Measurements from ENCODE around the gene POLDIP2. TPM values are rescaled to one million over a fixed set of nuclear protein-coding genes. Genes with fewer than 3 reads are reported as not detected.

The POLDIP2 gene
- total and polyA plus RNA-seq, 10 of the 15 experiments (the other 5 are each of a cell fraction or from before 2014, with no cell fraction given), result 22.8 to 196 (median 121) TPM

- intact Hi-C loops (cut with micrococcal nuclease; ENCODE audit: unreplicated experiment), result no loop called here
- H3K9me3 ChIP-seq (replicated peaks; ENCODE audit: control insufficient read depth, insufficient read depth, low read length), result no peaks in the 10 kb centered on the region
- no peak overlapping the region for H2AFZ ChIP-seq (ENCODE audit: control insufficient read depth, low read depth, low read length)
- ATAC-seq, result no peak; the same call in 2 of the 3 replicates
- no peaks in the 10 kb centered on the region for H3K27me3 ChIP-seq (replicated peaks in 1 of 2; ENCODE audit: control insufficient read depth in 2 of 2, insufficient read depth in 2 of 2, low read length in 1 of 2)
- H3K4me1 ChIP-seq (ENCODE audit: control insufficient read depth, insufficient read depth, low read length), result no peaks in the 10 kb centered on the region
- POLR2A ChIA-PET, result interaction anchor here (0.6 kb wide), 1 partner anchor 9 kb away, joined by 3 read pairs; no protein-coding TSS in a partner anchor
- H3K9ac ChIP-seq (ENCODE audit: control insufficient read depth, insufficient read depth, low read length), result no peak overlapping the region
- H3K36me3 ChIP-seq (ENCODE audit: control insufficient read depth in 2 of 2, insufficient read depth in 2 of 2, low read length in 1 of 2), result peaks cover 16 to 27% of the 10 kb centered on the region in 2 experiments
- DNase-seq (ENCODE audit: low read depth, low spot score), result no peak
- SMC1A ChIA-PET (ENCODE audit: uncharacterized antibody, unreplicated experiment), result interaction anchor here (0.5 kb wide), 1 partner anchor 280 kb away, joined by 4 read pairs; no protein-coding TSS in a partner anchor
- H3K27ac ChIP-seq (ENCODE audit: control insufficient read depth, insufficient read depth), result no peak overlapping the region
- no peaks in the 10 kb centered on the region for H4K20me1 ChIP-seq (ENCODE audit: control insufficient read depth, insufficient read depth)
- H3K4me2 ChIP-seq (ENCODE audit: control insufficient read depth, insufficient read depth), result no peak overlapping the region
- WGBS (ENCODE audit: insufficient coverage, insufficient replicate concordance, low lambda C conversion rate, missing lambda C conversion rate), result 92% methylated on average over 9 of the region's 9 CpGs
- H3K79me2 ChIP-seq (ENCODE audit: control insufficient read depth, insufficient read depth, low read length), result no peaks in the 10 kb centered on the region
- no TSS peak for BruUV-seq (replicated peaks)
- FAIRE-seq, result no peak
- TF ChIP-seq NRF1 (conservative IDR thresholded peaks at IDR 0.05; ENCODE audit: low read depth, low read length), result no peak
- RAD21 ChIA-PET (ENCODE audit: unreplicated experiment), result no interaction called here
- in situ Hi-C loops (cut with MboI), result loop anchor here (5.0 kb wide), 1 partner anchor 52 kb away; no protein-coding TSS in a partner anchor
- CTCF ChIA-PET, result no interaction called here
- no peak overlapping the region for H3K4me3 ChIP-seq
Observed at GRCh38 chr17:28344011-28344410, 13.3 kb downstream of the POLDIP2 start.

- no peaks in the 10 kb centered on the region for H3K9me3 ChIP-seq (replicated peaks; ENCODE audit: control insufficient read depth, insufficient read depth, low read length)
- DNase-seq (ENCODE audit: low read depth, low spot score) (no peak), FAIRE-seq (no peak), ATAC-seq (no peak; the same call in 2 of the 3 replicates)
- intact Hi-C loops (cut with micrococcal nuclease; ENCODE audit: unreplicated experiment), result no loop called here
- H3K27ac ChIP-seq (ENCODE audit: control insufficient read depth, insufficient read depth), result no peak overlapping the region
- H3K4me1 ChIP-seq (ENCODE audit: control insufficient read depth, insufficient read depth, low read length), result no peaks in the 10 kb centered on the region
- in situ Hi-C loops (cut with MboI), result loop anchor here (5.0 kb wide), 1 partner anchor 51 kb away; no protein-coding TSS in a partner anchor
- no peak overlapping the region for H3K9ac ChIP-seq (ENCODE audit: control insufficient read depth, insufficient read depth, low read length)
- H3K4me2 ChIP-seq (ENCODE audit: control insufficient read depth, insufficient read depth), result no peak overlapping the region
- TF ChIP-seq SIN3A (IDR thresholded peaks at IDR 0.05; ENCODE audit: low read depth, low read length) (no peak), TARDBP (IDR thresholded peaks at IDR 0.05; ENCODE audit: borderline replicate concordance) (no peak), CBX3 (IDR thresholded peaks at IDR 0.05; ENCODE audit: borderline replicate concordance, low read depth) (no peak), ZNF217 (IDR thresholded peaks at IDR 0.05) (no peak), SUPT20H (IDR thresholded peaks at IDR 0.05; ENCODE audit: borderline replicate concordance, control insufficient read depth, low read depth, low read length) (no peak), BMI1 (IDR thresholded peaks at IDR 0.05; ENCODE audit: borderline replicate concordance) (no peak), RUNX3 (IDR thresholded peaks at IDR 0.05; ENCODE audit: low read length) (no peak)
- H3K4me3 ChIP-seq, result no peak overlapping the region
- ChIA-PET SMC1A (ENCODE audit: uncharacterized antibody, unreplicated experiment) (interaction anchor here (0.5 kb wide), 1 partner anchor 280 kb away, joined by 4 read pairs; no protein-coding TSS in a partner anchor), CTCF (no interaction called here), POLR2A (interaction anchor here (0.6 kb wide), 1 partner anchor 10 kb away, joined by 3 read pairs; no protein-coding TSS in a partner anchor), RAD21 (ENCODE audit: unreplicated experiment) (no interaction called here)
- no peak overlapping the region for H2AFZ ChIP-seq (ENCODE audit: control insufficient read depth, low read depth, low read length)
- no TSS peak for BruUV-seq (replicated peaks)
- no peaks in the 10 kb centered on the region for H3K27me3 ChIP-seq (replicated peaks in 1 of 2; ENCODE audit: control insufficient read depth in 2 of 2, insufficient read depth in 2 of 2, low read length in 1 of 2)
- no peaks in the 10 kb centered on the region for H3K79me2 ChIP-seq (ENCODE audit: control insufficient read depth, insufficient read depth, low read length)
- H3K36me3 ChIP-seq (ENCODE audit: control insufficient read depth in 2 of 2, insufficient read depth in 2 of 2, low read length in 1 of 2), result peaks cover 16 to 27% of the 10 kb centered on the region in 2 experiments
- 93% methylated on average over 10 of the region's 10 CpGs for WGBS (ENCODE audit: insufficient coverage, insufficient replicate concordance, low lambda C conversion rate, missing lambda C conversion rate)
- no peaks in the 10 kb centered on the region for H4K20me1 ChIP-seq (ENCODE audit: control insufficient read depth, insufficient read depth)
Observed at GRCh38 chr17:28343491-28343932, 13.8 kb downstream of the POLDIP2 start.

Data from GM12878 (cell line).